Fibroblast of the aortic adventitia (primary cell): ENCODE data around the gene RPS6KC1. TPM values are rescaled to one million over a fixed set of nuclear protein-coding genes. Genes with fewer than 3 reads are reported as not detected.
A peak's percentile ranks its signal among the peaks of the same experiment; 100 is the strongest.
"Not testable (repeated sequence)": the region's sequence is repeated elsewhere in the genome, so short reads cannot be mapped to it uniquely, and the experiment has no call there.

Experiments
- DNase-seq: peaks from one replicate; pipeline ENCODE4 v3.0.0-alpha.2; 2010; ENCODE audit warnings: low read depth
- H3K4me3 ChIP-seq: 2 replicates; pipeline ENCODE4 v1.5.1; 2011; ENCODE audit warnings: low read depth, mild to moderate bottlenecking, control low read depth, low read length, moderate library complexity
- CTCF ChIP-seq: IDR thresholded peaks from 2 replicates; pipeline ENCODE4 v1.5.1; 2011; ENCODE audit warnings: mild to moderate bottlenecking, low read length, control low read depth, inconsistent platforms; ENCODE audit not compliant: insufficient read depth
- total RNA-seq: library from RNA; depleted of rRNA; stranded (reverse); fragments of >200 nt; gene quantifications from 2 replicates; pipeline ENCODE4 v1.2.3, GENCODE V29; 2012; ENCODE audit warnings: low replicate concordance

The RPS6KC1 gene
- total RNA-seq, 1 donor = 29.7 TPM

DNA sequence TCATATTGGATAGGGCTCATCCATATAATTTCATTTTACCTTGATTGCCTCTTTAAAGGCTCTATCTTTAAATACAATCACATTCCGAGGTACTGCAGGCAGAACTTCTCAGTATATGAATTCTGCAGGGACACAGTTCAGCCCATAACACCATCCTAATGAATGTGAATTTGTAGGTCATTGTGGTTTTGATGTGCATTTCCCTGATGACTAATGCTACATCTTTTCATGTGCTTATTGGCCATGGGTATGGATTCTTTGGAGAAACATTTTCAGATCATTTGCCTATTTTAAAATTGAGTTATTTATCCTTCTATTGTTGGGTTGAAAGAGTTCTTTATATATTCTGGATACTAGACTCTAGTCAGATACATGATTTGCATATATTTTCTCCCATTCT, 9.6 kb upstream of the RPS6KC1 start:
- TF ChIP-seq CTCF = no peak
- peak; percentile 34 for DNase-seq

GRCh38 chr1:213045321-213046226, 5.5 kb upstream of the RPS6KC1 start:
- DNase-seq, H3K4me3 ChIP-seq: not testable (repeated sequence)

More for the DNA sequence above, 9.6 kb upstream of the RPS6KC1 start:
- H3K4me3 ChIP-seq = no peak overlapping the region

DNA sequence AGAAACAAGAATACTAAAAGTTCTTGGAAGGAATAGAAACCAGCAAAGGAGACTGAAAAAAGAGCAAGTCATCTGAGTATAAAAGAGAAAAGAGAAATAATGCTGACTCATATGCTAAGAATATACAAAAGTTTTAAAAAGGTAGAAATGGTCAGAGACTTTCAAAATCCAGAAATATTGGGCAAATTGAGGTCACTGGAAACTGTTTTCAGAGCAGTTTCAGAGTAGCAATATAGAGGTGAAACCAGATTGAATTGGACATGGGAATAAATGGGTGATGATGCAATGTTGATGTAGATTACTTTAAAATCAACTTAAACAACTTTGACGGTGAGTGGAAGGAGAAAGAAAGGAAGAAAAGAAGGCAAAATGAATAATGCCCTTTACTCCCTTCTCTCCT, 1.8 kb upstream of the RPS6KC1 start:
- no peak overlapping the region for H3K4me3 ChIP-seq
- no peak for DNase-seq
- TF ChIP-seq CTCF = no peak

GRCh38 chr1:213050745-213051126, 305 bp upstream of the RPS6KC1 start:
- TF ChIP-seq CTCF = no peak
- peak overlapping the region; percentile 96 for H3K4me3 ChIP-seq
- DNase-seq = no peak

GRCh38 chr1:213051881-213052202, 801 bp downstream of the RPS6KC1 start:
- peak overlapping the region; percentile 96 for H3K4me3 ChIP-seq
- no peak for TF ChIP-seq CTCF
- no peak for DNase-seq

- H3K4me3 ChIP-seq = no peak overlapping the region
- DNase-seq = no peak
- no peak for TF ChIP-seq CTCF
These were observed 2.4 kb downstream of the RPS6KC1 start for GRCh38 chr1:213053455-213053854.

GRCh38 chr1:213054142-213054541, 3.1 kb downstream of the RPS6KC1 start:
- no peak overlapping the region for H3K4me3 ChIP-seq
- TF ChIP-seq CTCF = no peak
- DNase-seq = no peak
